HEK293 (cell line): Measurements from ENCODE around the gene NAA16.

Source experiments
- CTCF ChIA-PET: fragments of 350-600 bp; formaldehyde crosslinking; extraction: SDS; loops from one replicate; lab custom pipeline; 2021; ENCODE audit warnings: antibody characterized with exemption; lab: Yijun Ruan, JAX
- POLR2A ChIA-PET: fragments of 300-600 bp; formaldehyde crosslinking; extraction: SDS; loops from one replicate; lab custom pipeline; 2020; ENCODE audit warnings: antibody characterized with exemption, inconsistent platforms; lab: Yijun Ruan, JAX
- H3K27ac ChIP-seq: fragments of 200-500 bp; sonication (Bioruptor generic); 2 replicates; pipeline ENCODE4 v1.5.1; 2014; ENCODE audit warnings: low read depth, low read length, control low read depth, inconsistent platforms; ENCODE audit errors: extremely low read depth
- H3K36me3 ChIP-seq, 2 experiments: fragments of 200-500 bp in 1 of 2; sonication (Bioruptor generic) in 1 of 2; 1 replicate in 1 of 2; 2 replicates in 1 of 2; pipeline ENCODE4 v1.5.1; 2014 to 2017; ENCODE audit warnings: inconsistent platforms in 2 of 2, low read length in 2 of 2; ENCODE audit not compliant: control insufficient read depth in 2 of 2, insufficient read depth in 1 of 2
- H3K4me1 ChIP-seq: fragments of 200-500 bp; sonication (Bioruptor generic); 2 replicates; pipeline ENCODE4 v1.5.1; 2014; ENCODE audit warnings: mild to moderate bottlenecking, low read length, inconsistent platforms; ENCODE audit not compliant: control insufficient read depth, insufficient read depth
- H3K4me3 ChIP-seq: 2 replicates; pipeline ENCODE4 v1.5.1; 2011; ENCODE audit warnings: low read depth, mild to moderate bottlenecking, control low read depth, low read length, moderate library complexity
- H3K9me3 ChIP-seq: fragments of 200-500 bp; sonication (Bioruptor generic); 2 replicates; pipeline ENCODE4 v1.5.1; 2014; ENCODE audit warnings: low read depth, low read length, inconsistent platforms; ENCODE audit not compliant: control insufficient read depth, insufficient read depth
- KLF1 ChIP-seq: fragments of 450-650 bp; formaldehyde crosslinking; IDR thresholded peaks from 2 replicates; pipeline ENCODE4 v1.5.1; 2016; ENCODE audit warnings: missing biosample characterization, missing genetic modification characterization
- PATZ1 ChIP-seq: fragments of 450-650 bp; formaldehyde crosslinking; IDR thresholded peaks from 2 replicates; pipeline ENCODE4 v1.5.1; 2016; ENCODE audit warnings: missing biosample characterization, missing genetic modification characterization
- REPIN1 ChIP-seq: fragments of 450-650 bp; formaldehyde crosslinking; IDR thresholded peaks from 2 replicates; pipeline ENCODE4 v1.5.1; 2017; ENCODE audit warnings: missing biosample characterization, missing genetic modification characterization, low read depth
- ZBTB8A ChIP-seq: fragments of 450-650 bp; formaldehyde crosslinking; IDR thresholded peaks from 2 replicates; pipeline ENCODE4 v1.5.1; 2016; ENCODE audit warnings: missing biosample characterization, missing genetic modification characterization
- ZFP41 ChIP-seq: fragments of 450-650 bp; formaldehyde crosslinking; IDR thresholded peaks from 2 replicates; pipeline ENCODE4 v1.5.1; 2016; ENCODE audit warnings: missing biosample characterization, missing genetic modification characterization, borderline replicate concordance
- ZNF10 ChIP-seq: fragments of 450-650 bp; formaldehyde crosslinking; IDR thresholded peaks from 2 replicates; pipeline ENCODE4 v1.5.1; 2017; ENCODE audit warnings: missing biosample characterization, missing genetic modification characterization
- ZNF140 ChIP-seq: fragments of 450-650 bp; formaldehyde crosslinking; IDR thresholded peaks from 2 replicates; pipeline ENCODE4 v1.5.1; 2016; ENCODE audit warnings: missing biosample characterization, missing genetic modification characterization
- ZNF148 ChIP-seq: fragments of 450-650 bp; formaldehyde crosslinking; IDR thresholded peaks from 2 replicates; pipeline ENCODE4 v1.5.0; 2017; ENCODE audit warnings: missing biosample characterization, missing genetic modification characterization, borderline replicate concordance
- ZNF202 ChIP-seq: fragments of 450-650 bp; formaldehyde crosslinking; IDR thresholded peaks from 2 replicates; pipeline ENCODE4 v1.5.1; 2016; ENCODE audit warnings: missing biosample characterization, missing genetic modification characterization, borderline replicate concordance
- ZNF48 ChIP-seq: fragments of 450-650 bp; formaldehyde crosslinking; IDR thresholded peaks from 2 replicates; pipeline ENCODE4 v1.5.1; 2016; ENCODE audit warnings: missing biosample characterization, missing genetic modification characterization
- ZNF510 ChIP-seq: fragments of 450-650 bp; formaldehyde crosslinking; IDR thresholded peaks from 2 replicates; pipeline ENCODE4 v1.5.1; 2018; ENCODE audit warnings: mild to moderate bottlenecking, missing genetic modification characterization, missing biosample characterization; ENCODE audit not compliant: insufficient replicate concordance
- ZNF529 ChIP-seq: fragments of 450-650 bp; formaldehyde crosslinking; IDR thresholded peaks from 2 replicates; pipeline ENCODE4 v1.5.1; 2017; ENCODE audit warnings: missing genetic modification characterization, missing biosample characterization; ENCODE audit not compliant: insufficient replicate concordance
- ZNF549 ChIP-seq: fragments of 450-650 bp; IDR thresholded peaks from 2 replicates; pipeline ENCODE4 v1.5.1; 2018; ENCODE audit warnings: missing biosample characterization, missing genetic modification characterization, mild to moderate bottlenecking, inconsistent platforms, moderate library complexity
- ZNF610 ChIP-seq: fragments of 450-650 bp; formaldehyde crosslinking; IDR thresholded peaks from 2 replicates; pipeline ENCODE4 v1.5.1; 2016; ENCODE audit warnings: missing biosample characterization, missing genetic modification characterization, borderline replicate concordance
- ZNF658 ChIP-seq: fragments of 450-650 bp; formaldehyde crosslinking; IDR thresholded peaks from 2 replicates; pipeline ENCODE4; 2016; ENCODE audit warnings: missing biosample characterization, missing genetic modification characterization
- TF ChIP-seq, protein P1 (sequence below): fragments of 450-650 bp; formaldehyde crosslinking; IDR thresholded peaks from 2 replicates; pipeline ENCODE4 v1.5.1; 2017; ENCODE audit warnings: missing biosample characterization, missing genetic modification characterization

Gene NAA16

DNA sequence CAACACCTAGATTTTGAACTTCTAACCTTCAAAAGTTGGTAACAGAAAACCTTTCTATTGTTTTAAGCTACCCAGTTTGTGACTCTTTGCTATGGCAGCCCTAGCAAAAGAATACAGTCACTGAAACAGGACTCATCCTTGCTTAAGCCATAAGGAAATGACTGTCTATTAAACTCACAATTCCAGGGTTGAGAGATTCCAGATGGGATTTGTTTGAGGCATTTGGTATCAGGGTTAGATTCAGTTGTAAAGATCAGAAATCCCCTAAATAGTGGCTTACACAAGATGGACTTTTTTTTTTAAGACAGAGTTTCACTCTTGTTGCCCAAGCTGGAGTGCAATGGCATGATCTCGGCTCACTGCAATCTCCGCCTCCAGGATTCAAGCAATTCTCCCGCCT is 105.2 kb downstream of the NAA16 start:
- ChIA-PET CTCF (no interaction called here), POLR2A (no interaction called here)
- Histone ChIP-seq H3K27ac (no peak overlapping the region), H3K36me3 (no peaks in the 10 kb centered on the region), H3K4me3 (no peak overlapping the region), H3K9me3 (no peaks in the 10 kb centered on the region), H3K4me1 (no peaks in the 10 kb centered on the region)
- no peak for TF ChIP-seq KLF1 (tag by site-specific recombination)
- no peak for TF ChIP-seq ZNF48 (tag by site-specific recombination)
- TF ChIP-seq ZNF549 (tag by site-specific recombination), result no peak
- TF ChIP-seq ZFP41 (tag by site-specific recombination), result no peak
- no peak for TF ChIP-seq PATZ1 (tag by site-specific recombination)
- TF ChIP-seq, all 188 proteins: peak for 0

DNA sequence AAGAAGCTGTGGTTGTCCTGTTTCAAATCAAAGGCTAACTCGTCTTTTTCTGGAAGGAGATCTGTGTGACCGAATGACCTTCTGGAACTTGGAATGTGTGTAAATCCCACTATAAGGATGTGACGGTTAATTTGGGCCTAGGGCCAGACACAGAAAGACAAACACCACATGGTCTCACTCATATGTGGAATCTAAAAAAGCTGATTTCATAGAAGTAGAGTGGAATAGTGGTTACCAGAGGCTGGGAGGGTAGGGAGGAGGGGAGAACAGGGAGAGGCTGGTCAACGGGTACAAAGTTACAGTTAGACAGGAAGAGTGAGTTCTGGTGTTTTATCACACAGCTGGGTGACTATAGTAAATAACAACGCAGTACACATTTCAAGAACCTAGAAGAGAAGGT is 107.0 kb downstream of the NAA16 start:
- ChIA-PET POLR2A (no interaction called here), CTCF (interaction anchor here (0.8 kb wide), 1 partner anchor 235 kb away, joined by 3 read pairs; no protein-coding TSS in a partner anchor)
- Histone ChIP-seq H3K27ac (no peak overlapping the region), H3K4me1 (no peaks in the 10 kb centered on the region), H3K9me3 (no peaks in the 10 kb centered on the region), H3K36me3 (no peaks in the 10 kb centered on the region), H3K4me3 (no peak overlapping the region)
- no peak for TF ChIP-seq ZNF529
- no peak for TF ChIP-seq ZBTB8A (tag by site-specific recombination)
- TF ChIP-seq REPIN1 (tag by site-specific recombination), result no peak
- TF ChIP-seq ZNF510, result no peak
- TF ChIP-seq, protein P1, sequence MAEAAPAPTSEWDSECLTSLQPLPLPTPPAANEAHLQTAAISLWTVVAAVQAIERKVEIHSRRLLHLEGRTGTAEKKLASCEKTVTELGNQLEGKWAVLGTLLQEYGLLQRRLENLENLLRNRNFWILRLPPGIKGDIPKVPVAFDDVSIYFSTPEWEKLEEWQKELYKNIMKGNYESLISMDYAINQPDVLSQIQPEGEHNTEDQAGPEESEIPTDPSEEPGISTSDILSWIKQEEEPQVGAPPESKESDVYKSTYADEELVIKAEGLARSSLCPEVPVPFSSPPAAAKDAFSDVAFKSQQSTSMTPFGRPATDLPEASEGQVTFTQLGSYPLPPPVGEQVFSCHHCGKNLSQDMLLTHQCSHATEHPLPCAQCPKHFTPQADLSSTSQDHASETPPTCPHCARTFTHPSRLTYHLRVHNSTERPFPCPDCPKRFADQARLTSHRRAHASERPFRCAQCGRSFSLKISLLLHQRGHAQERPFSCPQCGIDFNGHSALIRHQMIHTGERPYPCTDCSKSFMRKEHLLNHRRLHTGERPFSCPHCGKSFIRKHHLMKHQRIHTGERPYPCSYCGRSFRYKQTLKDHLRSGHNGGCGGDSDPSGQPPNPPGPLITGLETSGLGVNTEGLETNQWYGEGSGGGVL (tag by site-specific recombination), result no peak
- no peak for TF ChIP-seq ZNF610 (tag by site-specific recombination)
- TF ChIP-seq ZNF202 (tag by site-specific recombination), result no peak

DNA sequence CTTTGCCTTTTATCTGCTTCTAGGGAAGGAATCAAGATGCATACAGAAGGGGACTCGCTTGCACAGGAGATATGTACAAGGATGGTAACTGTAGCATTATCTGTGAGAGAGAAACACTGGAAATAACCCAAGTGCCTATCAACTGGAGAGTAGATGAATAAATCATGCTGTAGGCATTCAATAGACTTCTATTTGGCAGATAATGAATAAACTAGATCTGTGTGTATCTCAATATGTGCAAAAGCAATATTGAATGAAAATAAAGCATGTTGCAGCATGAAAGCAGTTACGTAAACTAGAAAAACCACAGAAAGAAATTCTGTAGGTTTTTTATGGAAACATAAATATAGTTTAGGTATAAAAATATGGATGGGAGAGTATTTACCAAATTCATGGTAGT is 107.7 kb downstream of the NAA16 start:
- ChIA-PET CTCF (no interaction called here), POLR2A (no interaction called here)
- H3K9me3 ChIP-seq, result no peaks in the 10 kb centered on the region
- no peak overlapping the region for H3K4me3 ChIP-seq
- TF ChIP-seq ZNF140 (tag by site-specific recombination), result no peak
- TF ChIP-seq ZNF10 (tag by site-specific recombination), result no peak
- no peak for TF ChIP-seq ZNF658 (tag by site-specific recombination)
- no peak for TF ChIP-seq ZNF148 (tag by site-specific recombination)
- H3K4me1 ChIP-seq, result no peaks in the 10 kb centered on the region
- no peak overlapping the region for H3K27ac ChIP-seq
- no peaks in the 10 kb centered on the region for H3K36me3 ChIP-seq
